Coronary artery (tissue), 2 donors: ENCODE results near the gene DLG5.

Source experiments
- DNase-seq: peaks from one replicate; pipeline ENCODE4 v3.0.0-alpha.2; 2017; ENCODE audit warnings: low spot score
- H3K27ac ChIP-seq, 2 donors: fragments of 200-600 bp; sonication (generic); one replicate each; pipeline ENCODE4 v1.5.1; 2016 to 2019
- H3K4me3 ChIP-seq: fragments of 200-600 bp; sonication (generic); 2 replicates; pipeline ENCODE4 v1.5.1; 2016; ENCODE audit warnings: mild to moderate bottlenecking, moderate library complexity
- TF ChIP-seq, protein P1 (sequence below): fragments of 200-600 bp; sonication (generic); IDR thresholded peaks from one replicate; pipeline ENCODE4 v1.5.1; 2019; ENCODE audit warnings: antibody characterized with exemption

Gene DLG5

GRCh38 chr10:77899080-77899477 is 27.5 kb downstream of the DLG5 start:
- no peak for DNase-seq
- H3K27ac ChIP-seq = no peak overlapping the region
- TF ChIP-seq, protein P1, sequence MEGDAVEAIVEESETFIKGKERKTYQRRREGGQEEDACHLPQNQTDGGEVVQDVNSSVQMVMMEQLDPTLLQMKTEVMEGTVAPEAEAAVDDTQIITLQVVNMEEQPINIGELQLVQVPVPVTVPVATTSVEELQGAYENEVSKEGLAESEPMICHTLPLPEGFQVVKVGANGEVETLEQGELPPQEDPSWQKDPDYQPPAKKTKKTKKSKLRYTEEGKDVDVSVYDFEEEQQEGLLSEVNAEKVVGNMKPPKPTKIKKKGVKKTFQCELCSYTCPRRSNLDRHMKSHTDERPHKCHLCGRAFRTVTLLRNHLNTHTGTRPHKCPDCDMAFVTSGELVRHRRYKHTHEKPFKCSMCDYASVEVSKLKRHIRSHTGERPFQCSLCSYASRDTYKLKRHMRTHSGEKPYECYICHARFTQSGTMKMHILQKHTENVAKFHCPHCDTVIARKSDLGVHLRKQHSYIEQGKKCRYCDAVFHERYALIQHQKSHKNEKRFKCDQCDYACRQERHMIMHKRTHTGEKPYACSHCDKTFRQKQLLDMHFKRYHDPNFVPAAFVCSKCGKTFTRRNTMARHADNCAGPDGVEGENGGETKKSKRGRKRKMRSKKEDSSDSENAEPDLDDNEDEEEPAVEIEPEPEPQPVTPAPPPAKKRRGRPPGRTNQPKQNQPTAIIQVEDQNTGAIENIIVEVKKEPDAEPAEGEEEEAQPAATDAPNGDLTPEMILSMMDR = no peak
- H3K4me3 ChIP-seq = no peak overlapping the region

- H3K27ac ChIP-seq = no peak overlapping the region
- TF ChIP-seq, protein P1 = no peak
- DNase-seq = no peak
- no peak overlapping the region for H3K4me3 ChIP-seq
Measured at GRCh38 chr10:77898323-77899079, 28.1 kb downstream of the DLG5 start.

DNA sequence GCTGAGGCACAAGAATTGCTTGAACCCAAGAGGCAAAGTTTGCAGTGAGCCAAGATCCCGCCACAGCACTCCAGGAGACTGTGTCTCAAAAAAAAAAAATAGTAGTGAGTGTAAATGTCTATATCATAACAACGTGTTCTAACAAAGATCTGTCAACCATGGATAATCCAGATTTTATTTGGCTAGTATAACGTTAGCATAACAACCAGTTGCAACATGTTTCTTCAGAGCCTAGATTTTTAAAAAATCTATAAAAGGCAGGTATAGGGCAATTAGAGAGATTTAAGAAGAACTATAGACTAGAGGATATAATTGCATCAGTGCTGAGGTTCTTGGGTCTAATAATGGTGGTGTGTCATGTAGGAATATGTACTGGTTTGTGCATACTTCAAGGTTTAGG is 30.5 kb downstream of the DLG5 start:
- Histone ChIP-seq H3K4me3 (no peak overlapping the region), H3K27ac (no peak overlapping the region)
- TF ChIP-seq, protein P1 = no peak
- DNase-seq = no peak

DNA sequence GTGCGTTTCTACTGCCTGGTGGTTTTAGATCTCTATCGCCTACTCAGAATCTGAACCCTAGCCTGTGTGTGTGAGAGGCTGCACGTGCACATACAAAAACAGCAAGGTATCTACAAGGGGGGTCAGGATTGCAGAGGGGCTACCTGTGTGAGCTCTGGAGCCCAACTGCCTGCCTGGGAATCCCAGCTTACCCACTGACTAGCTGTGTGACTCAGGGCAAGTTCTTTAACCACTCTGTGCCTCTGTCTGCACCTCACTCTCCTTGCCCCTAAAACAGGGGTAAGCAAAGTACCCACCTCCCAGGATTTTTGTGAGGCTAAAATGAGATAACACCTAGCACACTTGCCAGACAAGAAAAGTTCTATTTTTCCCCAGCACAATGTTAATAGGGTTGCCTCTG is 32.5 kb downstream of the DLG5 start:
- no peak for DNase-seq
- Histone ChIP-seq H3K27ac (no peak overlapping the region), H3K4me3 (no peak overlapping the region)
- TF ChIP-seq, protein P1 = no peak

DNA sequence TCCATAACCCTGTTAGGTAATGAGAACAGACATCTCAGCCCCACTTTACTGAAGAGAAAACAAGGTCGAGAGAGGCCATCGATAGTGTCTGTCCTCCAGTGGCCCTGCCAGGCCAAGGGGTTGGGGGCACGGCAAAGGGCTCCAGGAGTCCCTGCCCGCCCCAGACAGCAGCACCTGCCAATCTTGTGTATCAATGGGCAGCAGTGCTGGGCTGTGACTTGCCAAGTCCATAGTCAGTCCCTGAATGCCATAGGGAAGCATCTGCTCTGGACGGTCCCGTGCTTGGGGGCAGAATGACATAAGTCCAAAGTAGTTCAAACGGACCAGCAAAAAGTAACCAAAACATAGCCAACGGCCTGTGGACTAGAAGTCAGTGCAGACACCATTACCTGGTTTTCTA is 33.2 kb downstream of the DLG5 start:
- TF ChIP-seq, protein P1 = no peak
- H3K4me3 ChIP-seq = no peak overlapping the region
- H3K27ac ChIP-seq = no peak overlapping the region
- DNase-seq = no peak

DNA sequence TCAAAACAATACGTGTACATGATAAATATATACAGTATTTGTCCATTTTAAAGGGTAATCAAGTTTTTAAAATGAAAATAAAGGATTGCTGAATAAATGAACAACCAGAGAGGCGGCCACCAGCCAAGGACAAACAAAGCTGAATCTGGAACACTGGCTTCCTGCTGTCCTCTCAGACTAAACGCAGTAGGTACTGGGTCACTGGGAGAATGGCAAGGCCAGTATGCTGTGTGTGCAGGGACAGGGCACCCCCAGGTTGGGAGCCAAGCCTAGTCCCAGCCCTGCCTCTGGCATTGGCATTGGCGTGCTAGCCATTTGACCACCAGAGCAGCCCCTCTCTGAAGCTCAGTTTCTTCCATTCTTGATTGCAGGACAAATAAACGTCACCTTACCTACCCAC is 33.8 kb downstream of the DLG5 start:
- no peak overlapping the region for H3K4me3 ChIP-seq
- DNase-seq = no peak
- H3K27ac ChIP-seq = no peak overlapping the region
- TF ChIP-seq, protein P1 = no peak

DNA sequence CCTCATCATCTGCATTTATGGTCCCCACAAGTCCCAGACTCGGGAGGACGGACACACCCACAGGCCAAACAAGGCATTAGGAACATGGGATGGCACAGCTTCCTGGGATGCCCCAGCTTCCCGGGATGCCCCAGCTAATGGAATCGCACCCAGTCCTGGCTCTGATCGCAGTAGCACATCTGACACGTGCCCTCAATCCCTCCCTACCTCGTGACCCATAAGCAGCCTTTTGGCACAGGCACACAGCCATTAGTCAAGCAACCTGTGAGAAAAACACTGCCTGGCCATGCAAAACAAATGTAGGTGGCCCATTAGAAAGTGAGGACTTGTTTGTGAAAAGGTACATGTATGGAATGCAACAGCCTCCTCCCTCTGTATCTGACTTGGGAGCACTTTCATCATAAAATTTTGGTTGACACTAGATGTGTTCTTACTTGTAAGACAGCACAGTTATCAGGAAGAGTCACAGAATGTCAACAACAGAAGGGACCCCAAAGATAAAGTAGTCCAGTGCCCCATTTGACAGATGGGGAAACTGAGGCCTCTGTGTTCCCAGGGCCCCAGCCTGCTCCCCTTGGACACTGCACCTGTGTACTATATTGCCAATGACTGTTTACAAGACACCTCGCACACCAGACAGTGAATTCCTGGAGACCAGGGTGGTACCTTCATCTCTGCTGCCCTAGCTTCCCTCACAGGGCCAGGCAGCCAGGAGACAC is 34.4 kb downstream of the DLG5 start:
- DNase-seq = no peak
- TF ChIP-seq, protein P1 = no peak
- Histone ChIP-seq H3K27ac (no peak overlapping the region), H3K4me3 (no peak overlapping the region)
